Caco-2 (cell line): Measurements from ENCODE around the gene FGF6. TPM values are rescaled to one million over a fixed set of nuclear protein-coding genes. Genes with fewer than 3 reads are reported as not detected.
"Not testable (repeated sequence)": the region's sequence is repeated elsewhere in the genome, so short reads cannot be mapped to it uniquely, and the experiment has no call there.

Experiments
- BruUV-seq: library from RNA; stranded (reverse); fragments of 400-500 nt; replicated peaks from 2 replicates; lab custom pipeline; 2021; lab: Mats Ljungman, UMichigan
- CTCF ChIA-PET: fragments of 300-600 bp; sonication (Branson Sonifier 250); formaldehyde crosslinking; loops from one replicate; lab custom pipeline; 2022; ENCODE audit warnings: antibody characterized with exemption; lab: Charles Lee
- POLR2A ChIA-PET: fragments of 300-600 bp; sonication (Branson Sonifier 250); formaldehyde crosslinking; loops from one replicate; lab custom pipeline; 2022; ENCODE audit warnings: antibody characterized with exemption; lab: Charles Lee
- DNase-seq, 2 experiments: peaks; one replicate each; pipeline versions ENCODE4 v3.0.0 to v3.0.0-alpha.2; 2020 to 2022
- H3K27me3 ChIP-seq: replicated peaks from 2 replicates; pipeline ENCODE4 v1.6.0; 2011; ENCODE audit warnings: low read length; ENCODE audit not compliant: control insufficient read depth, insufficient read depth
- H3K36me3 ChIP-seq: 2 replicates; pipeline ENCODE4 v1.5.1; 2011; ENCODE audit warnings: low read length; ENCODE audit not compliant: control insufficient read depth, insufficient read depth
- H3K4me1 ChIP-seq: fragments of 250-450 bp; sonication (Bioruptor Pico); 2 replicates; pipeline ENCODE4 v1.5.1; 2020; ENCODE audit warnings: mild to moderate bottlenecking
- H3K4me3 ChIP-seq: 2 replicates; pipeline ENCODE4 v1.5.1; 2011; ENCODE audit warnings: low read depth, mild to moderate bottlenecking, control low read depth, low read length
- H3K9me3 ChIP-seq: fragments of 250-450 bp; sonication (Bioruptor Pico); 2 replicates; pipeline ENCODE4 v1.5.1; 2020; ENCODE audit warnings: mild to moderate bottlenecking, moderate library complexity
- H3K27ac Mint-ChIP-seq: one replicate; pipeline ENCODE4 v1.8.0; 2022; ENCODE audit warnings: mixed read lengths; ENCODE audit not compliant: unreplicated experiment
- H3K27me3 Mint-ChIP-seq: one replicate; pipeline ENCODE4 v1.8.0; 2022; ENCODE audit warnings: mixed read lengths; ENCODE audit not compliant: insufficient read depth, unreplicated experiment
- H3K36me3 Mint-ChIP-seq: one replicate; pipeline ENCODE4 v1.8.0; 2022; ENCODE audit warnings: mild to moderate bottlenecking, mixed read lengths; ENCODE audit not compliant: insufficient read depth, unreplicated experiment
- H3K4me1 Mint-ChIP-seq: one replicate; pipeline ENCODE4 v1.8.0; 2022; ENCODE audit warnings: low read depth, mixed read lengths; ENCODE audit not compliant: unreplicated experiment
- H3K4me3 Mint-ChIP-seq: one replicate; pipeline ENCODE4 v1.8.0; 2022; ENCODE audit warnings: mild to moderate bottlenecking, moderate library complexity, mixed read lengths; ENCODE audit not compliant: unreplicated experiment
- H3K9me3 Mint-ChIP-seq: one replicate; pipeline ENCODE4 v1.8.0; 2022; ENCODE audit warnings: mixed read lengths; ENCODE audit not compliant: unreplicated experiment
- intact Hi-C: fragments of 100-400 bp; cut with micrococcal nuclease; formaldehyde crosslinking; loops from one replicate; pipeline ENCODE4 v1.10.0; 2022; ENCODE audit not compliant: unreplicated experiment
- total RNA-seq: library from RNA; stranded (reverse); gene quantifications from 2 replicates; pipeline ENCODE4 v1.2.3, GENCODE V29; 2022
- TF ChIP-seq, protein P1 (sequence below), 2 experiments: fragments of 200-600 bp in 1 of 2; IDR thresholded peaks; 1 replicate in 1 of 2; 2 replicates in 1 of 2; pipeline versions ENCODE4 v1.5.1 to v1.8.0; 2011 to 2022; ENCODE audit warnings: antibody characterized with exemption in 1 of 2, control low read depth in 1 of 2, inconsistent platforms in 1 of 2, low read depth in 1 of 2, low read length in 1 of 2, mild to moderate bottlenecking in 1 of 2, moderate library complexity in 1 of 2; ENCODE audit not compliant: insufficient read depth in 1 of 2, severe bottlenecking in 1 of 2, unreplicated experiment in 1 of 2

The FGF6 gene
- total RNA-seq, 1 experiment from 2014 or later, result not detected

DNA sequence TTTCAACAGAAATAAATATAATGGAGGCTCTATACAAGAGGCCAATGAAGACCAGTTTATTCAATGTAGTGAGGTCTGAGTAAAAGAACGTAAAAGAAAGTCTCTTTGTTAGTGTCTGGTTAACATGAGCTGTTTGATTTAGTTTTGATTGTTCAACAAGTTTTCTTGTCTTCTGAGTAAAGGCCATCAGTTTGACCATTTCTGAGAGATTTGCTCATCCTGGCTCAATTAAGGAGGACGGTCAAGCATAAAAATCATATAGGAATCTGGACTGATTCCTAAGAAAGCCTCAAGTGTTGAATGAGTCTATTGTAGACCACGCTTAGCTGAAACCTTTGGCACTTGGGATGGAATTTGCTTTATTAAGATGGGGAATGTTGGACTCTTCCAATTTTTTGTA lies 33.6 kb downstream of the FGF6 start:
- TF ChIP-seq, protein P1, sequence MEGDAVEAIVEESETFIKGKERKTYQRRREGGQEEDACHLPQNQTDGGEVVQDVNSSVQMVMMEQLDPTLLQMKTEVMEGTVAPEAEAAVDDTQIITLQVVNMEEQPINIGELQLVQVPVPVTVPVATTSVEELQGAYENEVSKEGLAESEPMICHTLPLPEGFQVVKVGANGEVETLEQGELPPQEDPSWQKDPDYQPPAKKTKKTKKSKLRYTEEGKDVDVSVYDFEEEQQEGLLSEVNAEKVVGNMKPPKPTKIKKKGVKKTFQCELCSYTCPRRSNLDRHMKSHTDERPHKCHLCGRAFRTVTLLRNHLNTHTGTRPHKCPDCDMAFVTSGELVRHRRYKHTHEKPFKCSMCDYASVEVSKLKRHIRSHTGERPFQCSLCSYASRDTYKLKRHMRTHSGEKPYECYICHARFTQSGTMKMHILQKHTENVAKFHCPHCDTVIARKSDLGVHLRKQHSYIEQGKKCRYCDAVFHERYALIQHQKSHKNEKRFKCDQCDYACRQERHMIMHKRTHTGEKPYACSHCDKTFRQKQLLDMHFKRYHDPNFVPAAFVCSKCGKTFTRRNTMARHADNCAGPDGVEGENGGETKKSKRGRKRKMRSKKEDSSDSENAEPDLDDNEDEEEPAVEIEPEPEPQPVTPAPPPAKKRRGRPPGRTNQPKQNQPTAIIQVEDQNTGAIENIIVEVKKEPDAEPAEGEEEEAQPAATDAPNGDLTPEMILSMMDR (IDR thresholded peaks at IDR 0.05; ENCODE audit: insufficient read depth in 1 of 2, low read depth in 1 of 2, low read length in 1 of 2, severe bottlenecking in 1 of 2, unreplicated experiment in 1 of 2), result no peak
- intact Hi-C loops, result no loop called here
- Histone ChIP-seq H3K9me3 (no peaks in the 10 kb centered on the region), H3K36me3 (no peaks in the 10 kb centered on the region), H3K4me1 (0 out of 2 replicates have a peak, but pooled peaks cover 4% of the 10 kb centered on the region), H3K27me3 (no peaks in the 10 kb centered on the region; the same call in 1 of the 2 replicates), H3K4me3 (no peak overlapping the region)
- peaks cover 21% of the 10 kb centered on the region for H3K27me3 Mint-ChIP-seq
- POLR2A ChIA-PET, result no interaction called here
- CTCF ChIA-PET, result no interaction called here
- no TSS peak for BruUV-seq
- H3K36me3 Mint-ChIP-seq, result no peaks in the 10 kb centered on the region
- no peaks in the 10 kb centered on the region for H3K4me1 Mint-ChIP-seq
- H3K9me3 Mint-ChIP-seq, result no peaks in the 10 kb centered on the region
- DNase-seq, result no peak
- no peak overlapping the region for H3K27ac Mint-ChIP-seq
- H3K4me3 Mint-ChIP-seq, result no peak overlapping the region

DNA sequence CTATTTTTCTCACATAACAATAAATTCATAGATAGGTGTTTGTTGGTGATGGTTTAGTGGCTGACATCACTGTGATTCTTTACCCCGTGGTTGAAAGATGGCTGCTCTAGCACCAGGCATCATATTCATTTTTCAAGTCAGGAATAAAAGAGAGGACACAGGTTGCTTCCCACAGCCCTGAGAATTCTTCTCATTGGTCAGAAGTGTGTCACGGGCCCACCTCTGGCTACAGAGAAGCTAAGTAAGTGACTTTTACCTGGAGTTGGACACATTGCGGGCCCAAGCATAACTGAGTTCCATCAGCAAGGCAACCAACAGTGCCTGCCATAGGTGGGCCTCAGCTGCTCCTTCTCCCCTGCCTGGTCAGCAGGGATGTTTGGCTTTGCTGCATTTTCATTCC lies 38.5 kb downstream of the FGF6 start:
- Histone ChIP-seq H3K4me1 (no peaks in the 10 kb centered on the region), H3K4me3 (no peak overlapping the region), H3K36me3 (no peaks in the 10 kb centered on the region), H3K9me3 (no peaks in the 10 kb centered on the region; the same call in 1 of the 2 replicates), H3K27me3 (no peaks in the 10 kb centered on the region)
- BruUV-seq, result no TSS peak
- no peak for DNase-seq
- Mint-ChIP-seq H3K9me3 (peaks cover 14% of the 10 kb centered on the region), H3K27ac (no peak overlapping the region), H3K4me3 (no peak overlapping the region), H3K27me3 (peaks cover 16% of the 10 kb centered on the region), H3K36me3 (no peaks in the 10 kb centered on the region), H3K4me1 (no peaks in the 10 kb centered on the region)
- ChIA-PET CTCF (no interaction called here), POLR2A (no interaction called here)
- TF ChIP-seq, protein P1 (IDR thresholded peaks at IDR 0.05; ENCODE audit: insufficient read depth in 1 of 2, low read depth in 1 of 2, low read length in 1 of 2, severe bottlenecking in 1 of 2, unreplicated experiment in 1 of 2), result no peak
- intact Hi-C loops, result no loop called here

DNA sequence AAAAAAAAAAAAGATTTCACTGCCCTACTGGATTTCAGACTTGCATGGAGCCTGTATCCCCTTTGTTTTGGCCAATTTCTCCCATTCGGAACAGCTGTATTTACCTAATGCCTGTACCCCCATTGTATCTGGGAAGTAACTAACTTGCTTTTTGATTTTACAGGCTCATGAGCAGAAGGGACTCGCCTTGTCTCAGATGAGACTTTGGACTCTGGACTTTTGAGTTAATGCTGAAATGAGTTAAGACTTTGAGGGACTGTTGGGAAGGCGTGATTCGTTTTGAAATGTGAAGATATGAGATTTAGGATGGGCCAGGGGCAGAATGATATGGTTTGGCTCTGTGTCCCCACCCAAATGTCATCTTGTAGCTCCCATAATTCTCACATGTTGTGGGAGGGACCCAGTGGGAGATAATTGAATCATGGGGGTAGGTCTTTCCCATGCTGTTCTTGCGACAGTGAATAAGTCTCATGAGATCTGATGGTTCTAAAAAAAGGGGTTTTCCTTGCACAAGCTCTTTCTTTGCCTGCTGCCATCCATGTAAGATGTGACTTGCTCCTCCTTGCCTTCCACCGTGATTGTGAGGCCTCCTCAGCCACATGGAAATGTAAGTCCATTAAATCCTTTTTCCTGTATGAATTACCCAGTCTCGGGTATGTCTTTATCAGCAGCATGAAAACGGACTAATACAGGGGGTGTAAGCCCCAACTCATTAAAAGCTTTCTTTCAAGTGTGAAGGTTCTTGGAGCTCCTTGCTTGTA lies 40.6 kb downstream of the FGF6 start:
- H3K4me3 Mint-ChIP-seq, intact Hi-C loops, POLR2A ChIA-PET, H3K36me3 Mint-ChIP-seq, H3K4me1 Mint-ChIP-seq, H3K27me3 ChIP-seq, BruUV-seq, H3K4me3 ChIP-seq, CTCF ChIA-PET, DNase-seq, H3K27ac Mint-ChIP-seq, H3K4me1 ChIP-seq, H3K9me3 ChIP-seq, H3K27me3 Mint-ChIP-seq, H3K36me3 ChIP-seq: not testable (repeated sequence)
- peaks cover 14% of the 10 kb centered on the region for H3K9me3 Mint-ChIP-seq
